ENCODE results near the gene OPCML.

The OPCML gene

GRCh38 chr11:133228471-133229329 is 303.6 kb downstream of the OPCML start:
- H3K27me3 Mint-ChIP-seq: peaks cover 27% of the 10 kb centered on the region
- H3K4me3 Mint-ChIP-seq: no peak overlapping the region
- peaks cover 5% of the 10 kb centered on the region for H3K9me3 Mint-ChIP-seq
- no peaks in the 10 kb centered on the region for H3K4me1 Mint-ChIP-seq (ENCODE audit: low read depth)
- no peaks in the 10 kb centered on the region for H3K36me3 Mint-ChIP-seq (ENCODE audit: low read depth)
- H3K27ac Mint-ChIP-seq: no peak overlapping the region
- no peak for DNase-seq

- Mint-ChIP-seq H3K36me3 (ENCODE audit: low read depth) (no peaks in the 10 kb centered on the region), H3K27ac (no peak overlapping the region), H3K4me3 (no peak overlapping the region), H3K9me3 (peaks cover 3% of the 10 kb centered on the region), H3K27me3 (peaks cover 25% of the 10 kb centered on the region), H3K4me1 (ENCODE audit: low read depth) (no peaks in the 10 kb centered on the region)
- no peak for DNase-seq
Measured at GRCh38 chr11:133227632-133228111, 304.6 kb downstream of the OPCML start.

GRCh38 chr11:133224271-133224670 is 308.0 kb downstream of the OPCML start:
- Mint-ChIP-seq H3K4me3 (no peak overlapping the region), H3K27me3 (peaks cover 17% of the 10 kb centered on the region), H3K4me1 (ENCODE audit: low read depth) (no peaks in the 10 kb centered on the region), H3K9me3 (no peaks in the 10 kb centered on the region), H3K27ac (no peak overlapping the region), H3K36me3 (ENCODE audit: low read depth) (no peaks in the 10 kb centered on the region)
- DNase-seq: no peak

GRCh38 chr11:133222425-133223330 is 309.6 kb downstream of the OPCML start:
- no peaks in the 10 kb centered on the region for H3K36me3 Mint-ChIP-seq (ENCODE audit: low read depth)

GRCh38 chr11:133219543-133219942 is 312.8 kb downstream of the OPCML start:
- Mint-ChIP-seq H3K36me3 (ENCODE audit: low read depth) (no peaks in the 10 kb centered on the region), H3K4me1 (ENCODE audit: low read depth) (no peaks in the 10 kb centered on the region), H3K9me3 (peaks cover 1% of the 10 kb centered on the region)

More at GRCh38 chr11:133222425-133223330, 309.6 kb downstream of the OPCML start:
- Mint-ChIP-seq H3K4me3 (no peak overlapping the region), H3K27ac (no peak overlapping the region), H3K27me3 (peaks cover 9% of the 10 kb centered on the region), H3K9me3 (no peaks in the 10 kb centered on the region), H3K4me1 (ENCODE audit: low read depth) (no peaks in the 10 kb centered on the region)
- DNase-seq: no peak

GRCh38 chr11:133216813-133217212 is 315.5 kb downstream of the OPCML start:
- no peak for DNase-seq
- H3K27me3 Mint-ChIP-seq: peaks cover 12% of the 10 kb centered on the region
- peaks cover 1% of the 10 kb centered on the region for H3K9me3 Mint-ChIP-seq
- H3K4me1 Mint-ChIP-seq (ENCODE audit: low read depth): no peaks in the 10 kb centered on the region
- no peak overlapping the region for H3K27ac Mint-ChIP-seq
- no peaks in the 10 kb centered on the region for H3K36me3 Mint-ChIP-seq (ENCODE audit: low read depth)
- no peak overlapping the region for H3K4me3 Mint-ChIP-seq

More at GRCh38 chr11:133219543-133219942, 312.8 kb downstream of the OPCML start:
- H3K27ac Mint-ChIP-seq: no peak overlapping the region
- H3K27me3 Mint-ChIP-seq: peaks cover 12% of the 10 kb centered on the region
- H3K4me3 Mint-ChIP-seq: no peak overlapping the region
- no peak for DNase-seq

- Mint-ChIP-seq H3K27me3 (peaks cover 12% of the 10 kb centered on the region), H3K4me3 (no peak overlapping the region), H3K4me1 (ENCODE audit: low read depth) (no peaks in the 10 kb centered on the region), H3K27ac (no peak overlapping the region), H3K36me3 (ENCODE audit: low read depth) (no peaks in the 10 kb centered on the region), H3K9me3 (peaks cover 1% of the 10 kb centered on the region)
- DNase-seq: no peak
Measured at GRCh38 chr11:133215596-133216230, 316.6 kb downstream of the OPCML start.

- no peak overlapping the region for H3K27ac Mint-ChIP-seq
- H3K27me3 Mint-ChIP-seq: peaks cover 12% of the 10 kb centered on the region
- no peak overlapping the region for H3K4me3 Mint-ChIP-seq
- DNase-seq: no peak
- H3K36me3 Mint-ChIP-seq (ENCODE audit: low read depth): no peaks in the 10 kb centered on the region
- H3K4me1 Mint-ChIP-seq (ENCODE audit: low read depth): no peaks in the 10 kb centered on the region
- peaks cover 1% of the 10 kb centered on the region for H3K9me3 Mint-ChIP-seq
Measured at GRCh38 chr11:133214646-133215045, 317.7 kb downstream of the OPCML start.

- Mint-ChIP-seq H3K4me1 (ENCODE audit: low read depth) (no peaks in the 10 kb centered on the region), H3K36me3 (ENCODE audit: low read depth) (no peaks in the 10 kb centered on the region), H3K27me3 (peaks cover 4% of the 10 kb centered on the region), H3K27ac (no peak overlapping the region), H3K4me3 (no peak overlapping the region), H3K9me3 (no peaks in the 10 kb centered on the region)
- no peak for DNase-seq
Measured at GRCh38 chr11:133212201-133212600, 320.1 kb downstream of the OPCML start.

- Mint-ChIP-seq H3K4me3 (no peak overlapping the region), H3K27ac (no peak overlapping the region), H3K4me1 (ENCODE audit: low read depth) (no peaks in the 10 kb centered on the region), H3K27me3 (no peaks in the 10 kb centered on the region), H3K9me3 (no peaks in the 10 kb centered on the region), H3K36me3 (ENCODE audit: low read depth) (no peaks in the 10 kb centered on the region)
- DNase-seq: no peak
Measured at GRCh38 chr11:133207995-133208394, 324.3 kb downstream of the OPCML start.

- H3K36me3 Mint-ChIP-seq (ENCODE audit: low read depth): no peaks in the 10 kb centered on the region
- H3K27me3 Mint-ChIP-seq: no peaks in the 10 kb centered on the region
- no peaks in the 10 kb centered on the region for H3K9me3 Mint-ChIP-seq
- H3K4me3 Mint-ChIP-seq: no peak overlapping the region
- no peaks in the 10 kb centered on the region for H3K4me1 Mint-ChIP-seq (ENCODE audit: low read depth)
- no peak overlapping the region for H3K27ac Mint-ChIP-seq
- DNase-seq: no peak
Measured at GRCh38 chr11:133206313-133207005, 325.8 kb downstream of the OPCML start.

GRCh38 chr11:133204158-133204557 is 328.1 kb downstream of the OPCML start:
- no peaks in the 10 kb centered on the region for H3K9me3 Mint-ChIP-seq
- no peaks in the 10 kb centered on the region for H3K4me1 Mint-ChIP-seq (ENCODE audit: low read depth)
- H3K27me3 Mint-ChIP-seq: no peaks in the 10 kb centered on the region
- no peak for DNase-seq
- no peaks in the 10 kb centered on the region for H3K36me3 Mint-ChIP-seq (ENCODE audit: low read depth)
- no peak overlapping the region for H3K27ac Mint-ChIP-seq
- no peak overlapping the region for H3K4me3 Mint-ChIP-seq

- no peaks in the 10 kb centered on the region for H3K4me1 Mint-ChIP-seq (ENCODE audit: low read depth)
- H3K36me3 Mint-ChIP-seq (ENCODE audit: low read depth): no peaks in the 10 kb centered on the region
- no peaks in the 10 kb centered on the region for H3K9me3 Mint-ChIP-seq
- no peak overlapping the region for H3K27ac Mint-ChIP-seq
- DNase-seq: no peak
- no peak overlapping the region for H3K4me3 Mint-ChIP-seq
- no peaks in the 10 kb centered on the region for H3K27me3 Mint-ChIP-seq
Measured at GRCh38 chr11:133202816-133203215, 329.5 kb downstream of the OPCML start.

- Mint-ChIP-seq H3K9me3 (no peaks in the 10 kb centered on the region), H3K27ac (no peak overlapping the region), H3K27me3 (no peaks in the 10 kb centered on the region), H3K4me1 (ENCODE audit: low read depth) (no peaks in the 10 kb centered on the region), H3K4me3 (no peak overlapping the region), H3K36me3 (ENCODE audit: low read depth) (no peaks in the 10 kb centered on the region)
- no peak for DNase-seq
Measured at GRCh38 chr11:133198438-133198837, 333.9 kb downstream of the OPCML start.

All from activated T-cell treated with anti-CD3 and anti-CD28 coated beads, Interleukin-2, amount 50 U/mL, for 24 hours (primary cell).